ENCODE measurements around the gene SMYD5.

GRCh38 chr2:73208258-73208657 lies 5.8 kb upstream of the SMYD5 start:
- TF ChIP-seq EZH2 (IDR thresholded peaks at IDR 0.05), result no peak
- TF ChIP-seq POLR2AphosphoS5 (IDR thresholded peaks at IDR 0.05; ENCODE audit: borderline replicate concordance, low read depth, low read length), result no peak
- TF ChIP-seq FOXP2 (optimal IDR thresholded peaks at IDR 0.05; ENCODE audit: control extremely low read depth, extremely low read length, insufficient read depth), result no peak

Measured in SK-N-MC (cell line).